Measurements from ENCODE around the gene GFPT2.

DNA sequence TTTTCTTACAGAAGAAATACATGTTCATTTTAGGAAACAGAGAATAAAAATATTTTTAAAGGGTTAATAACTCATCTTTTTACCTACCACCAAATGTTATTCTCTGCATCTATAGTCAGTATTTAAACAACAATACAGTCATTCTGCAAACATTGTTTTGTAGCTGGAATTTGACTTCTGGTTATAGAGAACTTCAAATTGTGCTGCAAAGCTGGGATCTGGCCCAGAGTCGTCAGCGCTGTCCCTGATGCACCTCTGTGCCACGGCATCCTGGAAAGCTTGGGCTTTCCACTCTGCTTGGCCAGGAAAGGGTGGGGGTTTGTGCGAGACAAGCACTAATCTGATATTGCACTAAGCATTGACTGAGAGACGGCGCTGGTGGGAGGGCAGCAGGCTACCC is 5.0 kb upstream of the GFPT2 start:
- TF ChIP-seq POLR2A (IDR thresholded peaks at IDR 0.05) (no peak), CTCF (IDR thresholded peaks at IDR 0.05) (no peak)
